NCI-H146 treated with DMSO at 0.1 percent for 48 hours (cell line): ENCODE data around the gene MIF4GD.
"Not testable (repeated sequence)": the region's sequence is repeated elsewhere in the genome, so short reads cannot be mapped to it uniquely, and the experiment has no call there.

Experiments used
- DNase-seq: peaks from one replicate; lab custom pipeline; 2025; ENCODE audit not compliant: unreplicated experiment; lab: John Stamatoyannopoulos, UW

MIF4GD gene

DNA sequence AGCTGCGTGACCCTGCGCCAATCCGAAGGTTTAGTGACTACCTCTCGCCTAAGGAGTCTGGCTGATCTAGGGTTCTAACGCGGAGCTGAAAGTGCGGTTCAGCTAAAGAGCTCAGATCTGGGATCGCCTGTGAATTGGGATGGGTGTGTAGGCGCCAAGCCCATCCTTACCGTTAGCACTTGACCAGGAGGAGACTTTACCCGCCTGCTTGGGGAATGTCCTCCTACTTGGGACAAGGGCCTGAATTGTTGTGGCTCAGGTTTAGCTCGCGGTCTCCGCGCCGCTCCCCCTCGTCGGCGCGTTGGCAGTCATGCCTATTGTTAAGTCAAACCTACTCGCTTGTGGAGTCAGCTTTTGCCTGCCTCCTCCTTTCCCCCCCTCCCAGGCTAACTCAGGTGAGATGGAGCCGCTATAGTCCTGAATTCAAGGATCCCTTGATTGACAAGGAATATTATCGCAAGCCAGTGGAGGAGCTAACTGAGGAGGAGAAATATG, 8.9 kb downstream of the MIF4GD start:
- DNase-seq, result no peak

DNA sequence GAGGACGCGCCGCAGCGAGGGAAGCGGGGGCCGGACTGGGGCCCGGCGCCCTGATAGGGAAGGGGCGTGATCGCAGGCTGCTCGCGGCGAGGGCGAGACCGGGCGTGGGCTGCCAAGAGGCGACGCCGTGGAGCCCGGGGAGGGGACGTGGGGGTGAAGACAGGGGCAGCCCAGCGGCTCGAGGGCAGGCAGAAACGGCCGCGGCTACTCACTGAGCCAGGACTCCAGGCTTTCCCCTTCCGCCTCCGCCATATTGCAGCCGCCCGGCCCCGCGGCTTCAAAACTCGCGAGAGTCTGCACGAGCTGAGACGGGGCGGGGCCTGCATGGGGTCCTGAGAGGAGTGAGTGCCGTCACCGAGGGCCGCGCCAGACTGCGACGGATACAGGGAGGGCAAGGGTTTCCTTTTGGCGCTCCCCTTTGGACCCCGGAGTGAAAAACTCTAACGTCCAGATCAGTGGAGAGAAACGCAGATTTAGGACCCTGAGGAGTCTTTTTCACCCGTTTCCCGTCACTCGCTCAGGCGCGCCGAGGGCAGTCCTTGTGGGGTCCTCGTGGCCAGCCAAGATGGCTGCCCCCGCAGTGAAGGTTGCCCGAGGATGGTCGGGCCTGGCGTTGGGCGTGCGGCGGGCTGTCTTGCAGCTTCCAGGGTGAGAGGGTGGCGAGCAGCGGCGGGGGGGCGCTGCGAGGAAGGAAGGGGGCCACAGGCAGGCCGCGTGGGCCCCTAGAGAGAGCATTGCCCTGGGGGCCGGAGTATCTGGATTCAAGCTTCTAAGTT, 9.5 kb downstream of the MIF4GD start, which contains the start of the genes GGA3 and MRPS7:
Gene GGA3 (minus strand): TSS at position 271 of the 776 bp plus-strand sequence. CDS start 19 bp downstream, at position 252.
Gene MRPS7 (plus strand): TSS at position 544 of the 776 bp plus-strand sequence. CDS start 22 bp downstream, at position 566.
- peak; percentile 81 for DNase-seq

DNA sequence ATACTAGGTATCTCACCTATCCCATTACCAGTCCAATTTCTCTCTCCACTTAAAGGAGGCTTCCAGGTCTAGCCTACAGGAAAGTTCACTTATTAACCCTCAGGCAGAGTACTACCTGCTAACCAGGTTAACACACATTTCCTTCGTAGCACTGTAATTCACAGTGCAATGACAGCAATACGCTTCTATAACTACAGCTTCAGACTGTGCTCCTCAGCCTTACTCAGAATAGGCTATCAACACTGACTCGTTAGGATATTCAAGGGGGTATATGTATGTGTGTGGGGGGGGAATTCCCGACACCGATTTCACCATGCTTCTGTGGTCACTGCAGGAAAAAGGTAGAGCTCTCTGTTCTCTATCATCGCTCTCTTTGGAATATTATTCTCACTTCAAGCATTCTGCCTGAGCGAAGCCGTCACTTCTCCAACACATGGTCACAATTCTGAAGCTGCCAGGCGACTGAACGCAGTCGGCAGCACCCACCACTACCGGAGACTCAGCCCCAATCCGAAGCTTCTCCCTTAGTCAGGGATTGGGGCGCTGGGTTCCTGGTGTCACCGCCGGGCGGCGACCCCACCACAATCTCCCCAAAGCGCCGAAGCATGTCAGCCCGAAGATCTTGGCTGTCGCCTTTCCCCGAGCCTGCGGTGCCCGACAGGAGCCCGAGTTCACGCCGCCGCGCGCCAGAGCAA, 10.2 kb downstream of the MIF4GD start:
- DNase-seq, result no peak

DNA sequence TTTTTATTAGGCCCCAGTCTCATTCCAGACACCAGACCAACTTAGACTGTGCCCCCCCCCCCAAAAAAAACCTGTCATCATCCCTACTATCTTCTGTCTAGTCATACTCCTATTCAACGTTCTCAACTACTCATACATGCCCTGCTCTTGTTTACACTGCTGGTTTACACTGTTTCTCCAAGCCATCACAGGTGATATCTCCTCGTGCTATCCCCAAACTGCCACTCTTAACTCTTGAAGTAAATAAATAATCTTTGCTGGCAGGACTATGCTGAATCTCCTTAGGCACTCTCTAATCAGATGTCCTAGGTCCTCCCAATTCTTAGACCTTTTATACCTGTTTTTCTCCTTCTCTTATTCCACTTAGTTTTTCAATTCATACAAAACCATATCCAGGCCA, 13.8 kb downstream of the MIF4GD start:
- not testable (repeated sequence) for DNase-seq

DNA sequence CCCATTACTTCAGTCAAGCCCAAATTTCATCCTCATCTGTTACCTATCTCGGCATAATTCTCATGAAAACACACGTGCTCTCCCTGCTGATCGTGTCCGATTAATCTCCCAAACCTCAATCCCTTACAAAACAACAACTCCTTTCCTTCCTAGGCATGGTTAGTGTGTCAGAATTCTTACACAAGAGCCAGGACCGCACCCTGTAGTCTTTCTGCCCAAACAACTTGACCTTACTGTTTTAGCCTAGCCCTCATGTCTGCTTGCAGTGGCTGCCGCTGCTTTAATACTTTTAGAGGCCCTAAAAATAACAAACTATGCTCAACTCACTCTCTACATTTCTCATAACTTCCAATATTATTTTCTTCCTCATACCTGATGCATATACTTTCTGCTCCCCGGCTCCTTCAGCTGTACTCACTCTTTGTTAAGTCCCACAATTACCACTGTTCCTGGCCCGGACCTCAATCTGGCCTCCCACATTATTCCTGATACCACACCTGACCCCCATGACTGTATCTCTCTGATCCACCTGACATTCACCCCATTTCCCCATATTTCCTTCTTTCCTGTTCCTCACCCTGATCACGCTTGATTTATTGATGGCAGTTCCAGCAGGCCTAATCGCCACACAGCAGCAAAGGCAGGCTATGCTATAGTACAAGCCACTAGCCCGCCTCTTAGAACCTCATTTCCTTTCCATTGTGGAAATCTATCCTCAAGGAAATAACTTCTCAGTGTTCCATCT, 14.9 kb downstream of the MIF4GD start:
- DNase-seq, result not testable (repeated sequence)

DNA sequence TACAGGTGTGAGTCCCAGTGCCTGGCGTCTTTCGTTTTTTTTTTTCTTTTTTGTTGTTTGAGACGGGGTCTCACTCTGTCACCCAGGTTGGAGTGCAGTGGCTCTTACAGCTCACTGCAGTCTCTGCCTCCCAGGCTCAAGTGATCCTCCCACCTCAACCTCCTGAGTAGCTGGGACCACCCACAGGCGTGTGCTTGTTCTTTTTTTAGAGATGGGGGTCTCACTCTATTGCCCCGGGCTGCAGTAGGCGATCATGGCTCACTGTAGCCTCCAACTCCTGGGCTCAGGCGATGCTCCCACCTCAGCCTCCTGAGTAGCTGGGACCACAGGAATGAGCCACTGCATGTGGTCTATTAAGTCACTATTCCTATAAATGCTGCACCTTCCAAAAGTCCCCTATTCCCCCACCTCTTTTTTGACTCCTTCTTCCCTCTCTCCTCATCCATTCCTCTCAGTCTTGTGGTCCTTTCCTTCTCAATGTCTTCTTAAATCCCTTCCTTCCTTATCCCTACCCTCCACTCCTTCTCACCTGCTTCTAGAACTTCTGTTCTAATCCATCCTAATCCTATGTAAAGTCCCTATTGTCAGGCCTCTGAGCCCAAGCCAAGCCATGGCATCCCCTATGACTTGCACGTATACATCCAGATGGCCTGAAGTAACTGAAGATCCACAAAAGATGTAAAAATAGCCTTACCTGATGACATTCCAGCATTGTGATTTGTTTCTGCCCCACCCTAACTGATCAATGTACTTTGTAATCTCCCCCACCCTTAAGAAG, 18.8 kb downstream of the MIF4GD start:
- DNase-seq, result no peak

DNA sequence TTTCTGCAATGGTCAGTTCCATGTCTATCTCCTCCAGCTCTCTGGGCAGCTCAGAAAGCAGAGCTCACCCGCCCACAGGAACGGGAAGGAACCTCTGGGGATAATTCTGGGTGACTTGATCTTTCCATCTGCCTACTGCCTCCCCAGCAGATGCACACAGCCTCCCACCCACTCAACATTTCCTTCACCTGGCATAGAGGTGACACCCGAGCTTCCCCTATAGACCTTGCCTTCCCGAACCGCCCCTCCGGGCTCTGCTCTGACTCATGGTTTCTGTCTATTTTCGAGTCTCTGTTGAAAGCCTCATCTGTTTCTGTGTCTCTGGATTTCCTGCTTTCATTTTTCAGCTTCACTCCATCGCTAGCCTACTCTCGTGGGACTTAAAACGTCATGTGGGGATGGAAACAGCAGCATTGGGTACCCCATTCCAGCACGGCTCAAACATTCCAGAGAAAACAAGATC, 21.0 kb downstream of the MIF4GD start:
- DNase-seq, result no peak

DNA sequence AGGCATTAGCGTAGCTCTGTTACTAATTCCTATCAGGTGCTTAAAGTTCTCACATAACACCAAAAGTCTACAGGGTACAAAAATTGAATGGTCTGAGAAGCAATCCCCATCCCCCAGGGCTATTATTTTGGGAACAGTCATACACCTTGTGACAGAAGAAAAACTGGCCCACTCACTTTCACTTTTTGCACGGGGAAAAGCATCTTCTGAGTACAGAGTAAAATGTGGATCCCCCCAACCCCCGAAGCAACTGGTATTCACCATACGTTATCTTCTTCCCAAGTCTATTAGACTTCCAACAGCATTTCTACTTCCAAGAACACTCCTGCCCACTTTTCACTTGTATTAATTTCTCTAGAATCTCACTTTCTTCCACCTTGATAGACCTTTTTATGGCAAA, 21.5 kb downstream of the MIF4GD start:
- DNase-seq, result no peak

DNA sequence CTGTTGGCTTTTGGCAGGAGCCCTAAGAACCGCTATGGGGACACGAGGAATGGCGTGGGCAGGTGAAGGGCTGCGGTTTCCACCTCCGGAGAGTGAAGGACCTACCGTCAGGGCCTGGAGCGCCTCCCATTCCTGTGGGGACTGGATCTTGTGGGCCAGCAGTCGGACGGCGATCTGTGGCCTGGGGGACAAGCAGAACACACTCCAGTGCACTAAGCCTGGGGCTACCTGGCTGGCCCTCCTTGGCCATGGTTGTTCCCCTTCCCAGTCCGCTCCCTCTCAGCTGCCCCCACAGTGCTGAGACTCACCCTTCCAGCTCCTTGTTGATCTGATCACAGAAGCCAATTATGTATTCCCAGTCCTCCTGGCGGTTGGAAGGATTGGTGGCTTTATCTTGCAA, 24.6 kb downstream of the MIF4GD start:
- DNase-seq, result no peak

DNA sequence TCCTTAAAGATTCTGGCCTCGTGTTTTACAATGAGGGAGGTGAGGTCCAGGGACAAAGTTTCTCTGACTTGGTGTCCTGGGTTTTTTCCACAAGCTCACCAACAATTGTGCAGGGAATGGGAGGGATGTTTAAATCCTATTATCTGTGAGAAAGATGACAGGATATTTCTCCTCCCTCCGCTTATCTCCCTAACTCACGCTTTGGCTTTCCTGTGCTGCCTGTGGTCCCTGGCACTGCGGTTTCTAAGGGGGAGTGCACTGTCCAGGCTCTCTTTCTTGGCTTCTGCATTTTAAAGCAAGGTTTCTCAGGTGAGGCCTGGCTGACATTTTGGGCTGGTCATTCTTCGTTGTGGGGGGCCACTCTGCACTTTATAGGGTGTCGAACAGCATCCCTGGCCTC, 26.0 kb downstream of the MIF4GD start:
- DNase-seq, result no peak

DNA sequence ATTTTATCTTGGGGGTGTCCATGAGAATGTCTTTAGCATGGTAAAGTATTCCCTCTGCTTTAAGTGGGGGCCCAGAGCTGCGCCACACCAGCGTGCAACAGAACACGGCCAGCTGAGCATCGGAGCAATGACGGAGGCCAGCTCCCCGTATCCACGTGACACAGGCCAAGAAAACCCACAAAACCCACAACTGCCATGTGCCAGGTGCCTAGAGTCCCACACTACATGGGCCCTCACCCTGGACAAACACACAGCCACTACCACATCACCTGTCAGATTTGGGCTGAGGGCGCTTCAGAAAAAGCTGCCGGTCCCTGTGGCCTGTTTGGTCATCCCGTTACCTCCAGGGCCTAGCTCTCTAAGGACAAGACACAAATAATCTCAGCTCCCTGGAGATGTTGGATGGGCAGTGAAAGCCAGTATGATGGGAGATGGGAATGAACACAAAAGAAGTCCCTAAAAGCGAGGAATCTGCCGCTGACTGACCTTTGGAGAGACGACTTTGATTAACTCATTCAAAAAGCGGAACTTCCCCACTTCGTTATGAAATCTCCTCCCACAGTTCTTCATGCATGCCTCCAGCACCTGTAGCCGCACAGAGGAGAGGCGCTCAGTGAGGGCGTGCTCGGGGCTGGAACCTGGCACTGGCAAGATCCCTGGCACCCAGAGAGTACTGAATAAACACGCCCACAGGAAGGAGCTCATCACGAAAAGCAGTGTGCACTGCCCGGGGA, 26.7 kb downstream of the MIF4GD start:
- no peak for DNase-seq

DNA sequence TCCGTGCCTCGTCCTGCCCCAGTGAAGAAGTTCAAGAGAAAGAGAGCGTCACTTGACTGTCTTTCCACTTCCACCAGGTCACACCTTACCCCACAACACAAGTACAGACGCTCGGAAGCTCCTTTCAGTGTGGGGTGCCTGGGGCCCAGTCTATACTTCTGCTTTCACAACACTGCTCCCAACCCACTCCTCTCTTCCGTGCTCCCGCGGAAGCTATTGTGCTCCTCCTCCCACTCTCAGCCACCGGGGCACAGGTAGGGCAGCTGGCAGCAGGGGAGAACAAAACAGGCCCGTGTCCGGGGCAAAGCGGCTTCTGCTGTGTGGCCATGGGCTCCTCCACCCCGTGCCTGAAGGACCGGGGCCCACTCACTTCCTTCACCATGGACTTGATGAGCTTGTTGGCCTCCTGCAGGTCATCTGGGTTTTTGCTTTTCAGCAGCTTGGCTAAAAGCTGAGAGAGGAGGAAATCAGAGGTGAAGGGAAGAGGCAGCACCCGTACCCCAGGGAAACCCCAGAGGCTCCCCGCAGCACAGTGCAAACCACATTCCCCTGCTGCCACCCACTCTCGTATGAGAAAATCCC, 28.5 kb downstream of the MIF4GD start:
- no peak for DNase-seq

DNA sequence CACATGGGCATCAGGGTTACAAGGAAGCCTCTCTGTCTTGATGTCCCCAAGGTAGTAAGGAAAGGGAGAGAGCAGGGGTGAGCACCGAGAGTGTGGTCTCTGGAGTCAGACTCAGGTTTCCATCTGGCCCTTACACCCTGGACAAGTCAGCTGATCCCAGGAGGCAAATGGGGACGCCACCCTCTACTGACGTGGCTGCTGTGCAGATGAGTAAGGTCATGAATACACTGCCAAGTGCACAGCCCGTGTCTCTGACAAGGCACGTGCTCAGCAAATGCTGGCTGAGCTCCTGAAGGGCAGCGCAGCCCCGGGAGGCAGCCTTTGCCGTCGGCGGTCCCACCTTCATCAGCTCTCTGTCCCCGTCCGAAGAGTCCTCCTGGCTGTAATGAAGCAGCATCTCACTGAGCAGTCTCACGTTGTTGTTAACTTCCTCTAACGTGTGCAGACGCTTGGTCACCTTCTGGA, 29.0 kb downstream of the MIF4GD start:
- DNase-seq, result no peak

DNA sequence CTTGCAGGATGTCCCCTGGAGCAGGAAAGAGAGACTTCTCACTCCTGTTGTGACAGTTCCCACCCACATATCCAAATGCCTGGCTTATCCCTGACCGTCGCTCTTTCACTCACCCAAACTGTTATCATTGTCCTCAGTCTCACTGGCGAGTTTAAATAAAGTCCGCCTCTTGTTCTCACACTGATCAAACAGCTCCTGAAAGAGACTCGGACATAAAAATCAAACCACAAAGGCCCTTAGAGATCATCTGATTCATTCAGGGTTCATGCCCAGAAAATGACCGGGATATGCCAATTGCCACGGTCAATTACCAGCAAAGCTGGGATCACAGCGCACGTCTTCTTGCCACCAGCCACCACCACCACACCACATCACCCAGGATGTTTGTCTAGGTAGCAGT, 29.5 kb downstream of the MIF4GD start:
- no peak for DNase-seq

DNA sequence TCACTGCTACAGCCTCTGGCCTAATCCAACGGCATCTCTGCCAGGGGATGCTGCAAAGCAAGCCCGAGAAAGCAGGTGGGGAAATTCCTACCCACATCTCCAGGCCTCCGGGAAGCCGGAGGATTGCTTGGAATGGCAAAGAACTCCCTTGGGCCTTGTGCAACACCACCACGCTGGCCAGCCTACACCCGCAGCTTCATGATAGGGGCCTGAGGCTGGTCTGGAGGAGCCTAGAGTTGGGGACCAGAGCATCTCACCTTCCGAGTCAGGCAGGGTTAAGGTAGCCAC, 29.9 kb downstream of the MIF4GD start:
- no peak for DNase-seq

DNA sequence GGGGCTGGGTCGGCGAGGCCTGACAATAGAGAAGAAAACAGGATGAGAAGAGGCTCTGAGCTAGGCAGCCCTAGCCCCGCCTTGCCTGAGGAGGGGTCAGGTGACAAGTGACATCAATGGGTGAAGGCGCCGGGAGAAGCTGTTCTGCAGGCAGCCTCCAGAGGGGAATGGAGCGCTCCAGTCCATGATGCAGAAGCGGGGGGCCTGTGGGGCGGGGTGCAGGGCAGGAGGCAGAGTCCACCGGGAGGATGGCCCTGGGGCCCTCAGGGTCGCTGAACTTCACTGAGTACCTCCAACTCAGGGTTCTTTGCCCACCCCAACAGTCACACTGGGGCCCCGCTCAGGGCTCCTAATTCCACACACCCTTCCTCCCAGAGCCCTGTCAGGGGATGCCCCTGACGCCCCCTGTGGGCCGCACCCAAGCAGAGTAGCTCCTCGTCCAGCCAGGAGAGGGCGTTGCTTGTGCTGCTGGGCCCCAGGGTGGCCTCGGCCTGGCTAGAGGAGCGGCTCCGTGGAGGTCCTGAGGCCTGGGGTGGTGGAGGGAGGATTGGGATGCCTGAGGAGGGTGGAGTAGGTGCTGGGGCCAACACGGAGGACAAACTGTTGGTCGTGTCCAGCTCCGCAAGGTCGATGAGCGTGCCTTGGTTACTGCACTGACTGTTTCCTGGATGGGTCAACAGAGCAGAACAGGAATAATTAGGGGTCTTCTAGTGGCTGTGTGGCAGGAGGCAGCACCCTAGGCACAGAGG, 30.5 kb downstream of the MIF4GD start:
- no peak for DNase-seq

DNA sequence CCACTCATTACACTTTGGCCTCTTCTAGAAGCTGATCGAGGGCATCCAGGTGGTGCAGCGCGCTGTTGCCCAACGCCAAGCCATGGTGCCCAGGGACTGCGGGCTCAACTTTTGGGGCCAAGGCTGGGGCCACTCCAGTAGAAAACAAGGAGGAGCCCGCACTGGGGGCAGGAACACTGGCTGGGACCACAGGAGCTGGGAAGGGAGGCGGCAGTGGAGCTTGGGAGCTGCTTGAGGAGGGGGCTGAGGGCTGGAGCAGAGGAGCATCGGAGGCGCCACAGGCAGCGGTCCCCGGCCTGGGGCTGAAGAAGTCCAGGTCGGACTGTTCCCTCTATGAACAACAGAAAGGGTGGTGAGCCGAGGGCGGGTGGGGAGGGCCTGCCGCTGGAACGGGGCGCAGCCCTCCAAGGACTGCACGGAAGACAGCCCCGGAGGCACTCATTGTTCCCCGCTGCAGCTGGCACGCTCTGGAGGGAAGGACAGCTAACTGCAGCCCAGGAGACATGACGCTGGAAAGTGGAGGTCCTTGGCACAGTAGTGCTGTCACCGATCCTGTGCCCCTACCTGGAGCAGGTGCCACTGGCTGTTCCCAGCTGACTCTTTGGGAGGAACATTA, 31.1 kb downstream of the MIF4GD start:
- no peak for DNase-seq

DNA sequence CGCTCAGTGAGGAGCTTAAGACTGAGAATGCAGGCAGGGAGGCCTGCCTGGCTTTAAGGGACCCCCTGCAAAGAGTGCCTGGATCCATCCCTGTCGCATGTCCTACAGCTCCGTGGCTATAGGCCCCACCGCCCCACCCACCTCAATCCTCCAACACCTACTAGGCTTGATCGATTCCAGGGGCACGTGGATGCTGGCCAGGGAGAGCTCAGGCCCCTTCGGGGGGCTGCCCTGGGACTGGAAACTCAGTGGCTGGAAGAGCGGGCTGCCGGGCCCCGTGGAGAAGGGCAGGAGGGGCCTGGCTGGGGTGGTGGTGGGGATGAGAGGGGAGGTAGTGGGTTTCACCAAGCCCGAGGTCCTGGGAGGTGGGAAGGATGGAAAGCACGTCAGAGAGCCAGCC, 31.8 kb downstream of the MIF4GD start:
- no peak for DNase-seq
